Vagina (tissue), 2 donors: ENCODE results near the gene OVOL2. TPM values are rescaled to one million over a fixed set of nuclear protein-coding genes. Genes with fewer than 3 reads are reported as not detected.

Experiments used
- DNase-seq, 2 donors: peaks; one replicate each; pipeline ENCODE4 v3.0.0-alpha.2; 2017; ENCODE audit errors: extremely low spot score in 2 of 2
- H3K27ac ChIP-seq: fragments of 200-600 bp; sonication (generic); one replicate; pipeline ENCODE4 v1.5.1; 2019
- H3K27me3 ChIP-seq: fragments of 200-600 bp; sonication (generic); one replicate; pipeline ENCODE4 v1.5.1; 2019
- H3K36me3 ChIP-seq, 2 donors: fragments of 200-600 bp; sonication (generic); one replicate each; pipeline ENCODE4 v1.5.1; 2017 to 2019
- H3K4me1 ChIP-seq: fragments of 200-600 bp; sonication (generic); one replicate; pipeline ENCODE4 v1.5.1; 2019
- H3K4me3 ChIP-seq, 2 donors: fragments of 200-600 bp; sonication (generic); 1 replicate in 1 of 2; 2 replicates in 1 of 2; pipeline ENCODE4 v1.5.1; 2016 to 2019
- H3K9me3 ChIP-seq: fragments of 200-600 bp; sonication (generic); one replicate; pipeline ENCODE4 v1.5.1; 2019
- POLR2A ChIP-seq, 2 donors: fragments of 450-650 bp; IDR thresholded peaks; one replicate each; pipeline ENCODE4 v1.6.1; 2017; ENCODE audit warnings: antibody characterized with exemption in 2 of 2, mild to moderate bottlenecking in 2 of 2, moderate library complexity in 2 of 2
- POLR2AphosphoS5 ChIP-seq, 2 donors: sonication (generic); formaldehyde crosslinking; IDR thresholded peaks; one replicate each; pipeline ENCODE4 v1.9.0; 2017; ENCODE audit warnings: antibody characterized with exemption in 2 of 2, mild to moderate bottlenecking in 2 of 2, low read depth in 1 of 2; ENCODE audit not compliant: insufficient read depth in 1 of 2
- intact Hi-C: fragments of 100-400 bp; cut with DNase I; formaldehyde crosslinking; loops from one replicate; pipeline ENCODE4 v1.15.1; 2023
- total RNA-seq: library from RNA; depleted of rRNA; stranded (reverse); fragments of >200 nt; gene quantifications from one replicate; pipeline ENCODE4 v1.2.3, GENCODE V29; 2016
- TF ChIP-seq, protein P1 (sequence below), 3 experiments: fragments of 450-650 bp in 2 of 3; fragments of 200-600 bp in 1 of 3; sonication (generic) in 1 of 3; IDR thresholded peaks; one replicate each; pipeline ENCODE4 v1.5.1; 2017 to 2019; ENCODE audit warnings: antibody characterized with exemption in 3 of 3, mild to moderate bottlenecking in 2 of 3, moderate library complexity in 2 of 3

The OVOL2 gene
- total RNA-seq, 1 donor from 2014 or later: 9.3 TPM

GRCh38 chr20:18014411-18014810 lies 43.3 kb downstream of the OVOL2 start:
- Histone ChIP-seq H3K27me3 (no peaks in the 10 kb centered on the region), H3K27ac (no peak overlapping the region), H3K4me1 (no peaks in the 10 kb centered on the region), H3K36me3 (no peaks in the 10 kb centered on the region), H3K9me3 (no peaks in the 10 kb centered on the region), H3K4me3 (no peak overlapping the region)
- TF ChIP-seq, protein P1, sequence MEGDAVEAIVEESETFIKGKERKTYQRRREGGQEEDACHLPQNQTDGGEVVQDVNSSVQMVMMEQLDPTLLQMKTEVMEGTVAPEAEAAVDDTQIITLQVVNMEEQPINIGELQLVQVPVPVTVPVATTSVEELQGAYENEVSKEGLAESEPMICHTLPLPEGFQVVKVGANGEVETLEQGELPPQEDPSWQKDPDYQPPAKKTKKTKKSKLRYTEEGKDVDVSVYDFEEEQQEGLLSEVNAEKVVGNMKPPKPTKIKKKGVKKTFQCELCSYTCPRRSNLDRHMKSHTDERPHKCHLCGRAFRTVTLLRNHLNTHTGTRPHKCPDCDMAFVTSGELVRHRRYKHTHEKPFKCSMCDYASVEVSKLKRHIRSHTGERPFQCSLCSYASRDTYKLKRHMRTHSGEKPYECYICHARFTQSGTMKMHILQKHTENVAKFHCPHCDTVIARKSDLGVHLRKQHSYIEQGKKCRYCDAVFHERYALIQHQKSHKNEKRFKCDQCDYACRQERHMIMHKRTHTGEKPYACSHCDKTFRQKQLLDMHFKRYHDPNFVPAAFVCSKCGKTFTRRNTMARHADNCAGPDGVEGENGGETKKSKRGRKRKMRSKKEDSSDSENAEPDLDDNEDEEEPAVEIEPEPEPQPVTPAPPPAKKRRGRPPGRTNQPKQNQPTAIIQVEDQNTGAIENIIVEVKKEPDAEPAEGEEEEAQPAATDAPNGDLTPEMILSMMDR (IDR thresholded peaks at IDR 0.05): no peak
- no peak for TF ChIP-seq POLR2A (IDR thresholded peaks at IDR 0.05)
- no peak for TF ChIP-seq POLR2AphosphoS5 (IDR thresholded peaks at IDR 0.05; ENCODE audit: insufficient read depth in 1 of 2, low read depth in 1 of 2)
- DNase-seq: no peak
- intact Hi-C loops: no loop called here

DNA sequence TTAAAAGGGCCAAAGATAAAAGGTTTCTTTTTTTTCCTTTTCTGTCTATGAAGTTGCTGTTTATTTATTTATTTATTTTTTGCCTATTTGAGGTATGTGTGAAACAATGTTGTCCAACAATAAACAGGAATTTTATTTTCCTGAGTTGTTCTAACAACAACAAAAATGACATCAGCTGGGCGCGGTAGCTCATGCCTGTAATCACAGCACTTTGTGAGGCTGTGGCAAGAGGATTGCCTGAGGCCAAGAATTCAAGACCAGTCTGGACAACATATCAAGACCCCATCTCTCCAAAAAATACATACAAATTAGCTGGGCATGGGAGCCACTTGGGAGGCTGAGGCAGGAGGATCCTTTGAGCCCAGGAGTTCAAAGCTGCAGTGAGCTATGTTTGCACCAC lies 44.8 kb downstream of the OVOL2 start:
- no peak overlapping the region for H3K27ac ChIP-seq
- no peak for DNase-seq
- no peaks in the 10 kb centered on the region for H3K27me3 ChIP-seq
- intact Hi-C loops: no loop called here
- no peaks in the 10 kb centered on the region for H3K36me3 ChIP-seq
- H3K9me3 ChIP-seq: no peaks in the 10 kb centered on the region
- H3K4me1 ChIP-seq: no peaks in the 10 kb centered on the region
- no peak overlapping the region for H3K4me3 ChIP-seq
- TF ChIP-seq, protein P1 (IDR thresholded peaks at IDR 0.05): no peak
- TF ChIP-seq POLR2AphosphoS5 (IDR thresholded peaks at IDR 0.05; ENCODE audit: insufficient read depth in 1 of 2, low read depth in 1 of 2) (no peak), POLR2A (IDR thresholded peaks at IDR 0.05) (no peak)

DNA sequence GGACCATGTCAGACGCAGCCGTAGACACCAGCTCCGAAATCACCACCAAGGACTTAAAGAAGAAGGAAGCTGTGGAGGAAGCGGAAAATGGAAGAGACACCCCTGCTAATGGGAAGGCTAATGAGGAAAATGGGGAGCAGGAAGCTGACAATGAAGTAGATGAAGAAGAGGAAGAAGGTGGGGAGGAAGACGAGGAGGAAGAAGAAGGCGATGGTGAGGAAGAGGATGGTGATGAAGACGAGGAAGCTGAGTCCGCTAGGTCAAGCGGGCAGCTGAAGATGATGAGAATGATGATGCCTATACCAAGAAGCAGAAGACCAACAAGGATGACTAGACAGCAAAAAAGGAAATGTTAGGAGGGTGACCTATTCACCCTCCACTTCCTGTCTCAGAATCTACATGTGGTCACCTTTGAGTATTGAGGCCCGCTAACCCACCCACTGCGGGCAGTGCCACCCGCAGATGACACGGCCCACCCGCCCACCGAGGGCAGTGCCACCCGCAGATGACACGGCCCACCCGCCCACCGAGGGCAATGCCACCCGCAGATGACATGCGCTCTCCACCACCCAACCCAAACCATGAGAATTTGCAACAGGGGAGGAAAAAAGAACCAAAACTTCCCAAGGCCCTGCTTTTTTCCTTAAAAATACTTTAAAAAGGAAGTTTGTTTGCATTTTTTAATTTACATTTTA lies 45.6 kb downstream of the OVOL2 start:
- H3K4me3 ChIP-seq: no peak overlapping the region

GRCh38 chr20:18011482-18011881 lies 46.2 kb downstream of the OVOL2 start:
- TF ChIP-seq POLR2A (IDR thresholded peaks at IDR 0.05) (no peak), POLR2AphosphoS5 (IDR thresholded peaks at IDR 0.05; ENCODE audit: insufficient read depth in 1 of 2, low read depth in 1 of 2) (no peak)
- TF ChIP-seq, protein P1 (IDR thresholded peaks at IDR 0.05): no peak
- H3K27ac ChIP-seq: no peak overlapping the region
- no peaks in the 10 kb centered on the region for H3K36me3 ChIP-seq
- no peaks in the 10 kb centered on the region for H3K27me3 ChIP-seq
- H3K4me3 ChIP-seq: no peak overlapping the region
- no peaks in the 10 kb centered on the region for H3K9me3 ChIP-seq
- no peaks in the 10 kb centered on the region for H3K4me1 ChIP-seq
- intact Hi-C loops: no loop called here
- DNase-seq: no peak

More for the DNA sequence above, 45.6 kb downstream of the OVOL2 start:
- Histone ChIP-seq H3K36me3 (no peaks in the 10 kb centered on the region), H3K27ac (no peak overlapping the region), H3K27me3 (no peaks in the 10 kb centered on the region), H3K9me3 (no peaks in the 10 kb centered on the region), H3K4me1 (no peaks in the 10 kb centered on the region)
- no peak for DNase-seq
- intact Hi-C loops: no loop called here
- TF ChIP-seq, protein P1 (IDR thresholded peaks at IDR 0.05): no peak
- no peak for TF ChIP-seq POLR2AphosphoS5 (IDR thresholded peaks at IDR 0.05; ENCODE audit: insufficient read depth in 1 of 2, low read depth in 1 of 2)
- TF ChIP-seq POLR2A (IDR thresholded peaks at IDR 0.05): no peak

DNA sequence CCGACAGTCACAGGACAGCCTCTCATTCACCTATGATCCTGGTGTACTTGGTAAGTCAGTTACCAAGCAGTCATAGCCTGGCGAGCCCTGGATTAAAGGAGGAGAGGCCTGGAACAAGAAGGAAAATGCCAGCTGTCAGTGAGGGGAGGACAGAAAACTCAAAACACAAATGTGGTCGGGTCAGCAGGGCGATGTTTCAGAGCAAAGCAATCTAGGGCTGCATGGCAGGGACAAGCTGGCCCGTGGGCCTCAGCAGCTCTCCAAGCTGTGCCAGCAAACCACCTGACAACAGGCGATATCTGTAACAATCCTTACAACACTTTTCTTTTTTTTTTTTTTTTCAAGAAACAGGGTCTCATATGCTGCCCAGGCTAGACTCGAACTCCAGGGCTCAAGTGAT lies 48.6 kb downstream of the OVOL2 start:
- TF ChIP-seq, protein P1 (IDR thresholded peaks at IDR 0.05): no peak
- TF ChIP-seq POLR2AphosphoS5 (IDR thresholded peaks at IDR 0.05; ENCODE audit: insufficient read depth in 1 of 2, low read depth in 1 of 2): no peak
- TF ChIP-seq POLR2A (IDR thresholded peaks at IDR 0.05): no peak
- H3K27ac ChIP-seq: no peak overlapping the region
- H3K4me1 ChIP-seq: no peaks in the 10 kb centered on the region
- H3K27me3 ChIP-seq: no peaks in the 10 kb centered on the region
- H3K9me3 ChIP-seq: no peaks in the 10 kb centered on the region
- no peak for DNase-seq
- no peak overlapping the region for H3K4me3 ChIP-seq
- no peaks in the 10 kb centered on the region for H3K36me3 ChIP-seq
- intact Hi-C loops: no loop called here
